CD4-positive, alpha-beta T cell (primary cell): ENCODE measurements around the gene ASH1L. TPM values are rescaled to one million over a fixed set of nuclear protein-coding genes. Genes with fewer than 3 reads are reported as not detected.

Experiments
- ATAC-seq: fragments of 200-7000 bp; cut with Tn5 transposase; one replicate; pipeline ENCODE4 v1.10.0; 2022; ENCODE audit warnings: mild to moderate bottlenecking; ENCODE audit not compliant: poor library complexity
- CTCF ChIA-PET: fragments of 350-600 bp; sonication (Branson Sonifier 250); formaldehyde crosslinking; loops from one replicate; lab custom pipeline; 2021; ENCODE audit warnings: antibody characterized with exemption, inconsistent platforms; lab: Charles Lee
- POLR2A ChIA-PET: fragments of 350-600 bp; sonication (Branson Sonifier 250); formaldehyde crosslinking; loops from one replicate; lab custom pipeline; 2021; ENCODE audit warnings: antibody characterized with exemption, inconsistent platforms; lab: Charles Lee
- DNase-seq, 14 experiments: peaks; one replicate each; pipeline ENCODE4 v3.0.0-alpha.2; 2013 to 2020; ENCODE audit warnings: mixed read lengths in 2 of 14
- H3K27ac ChIP-seq, 2 donors: one replicate each; pipeline versions ENCODE4 v1.5.1 to v1.7.0; 2013; ENCODE audit warnings: low read length in 2 of 2, low read depth in 1 of 2, mild to moderate bottlenecking in 1 of 2
- H3K27me3 ChIP-seq, 2 experiments: 1 replicate in 1 of 2; 2 replicates in 1 of 2; pipeline versions ENCODE4 v1.6.1 to v1.7.0; 2013; ENCODE audit warnings: low read length in 2 of 2, control low read depth in 1 of 2, mild to moderate bottlenecking in 1 of 2, moderate library complexity in 1 of 2; ENCODE audit not compliant: insufficient read depth in 2 of 2, control insufficient read depth in 1 of 2
- H3K36me3 ChIP-seq: one replicate; pipeline ENCODE4 v1.6.1; 2013; ENCODE audit warnings: low read length, control low read depth; ENCODE audit not compliant: insufficient read depth
- H3K4me1 ChIP-seq: one replicate; pipeline ENCODE4 v1.6.1; 2013; ENCODE audit warnings: low read length, control low read depth; ENCODE audit not compliant: insufficient read depth
- H3K4me3 ChIP-seq: one replicate; pipeline ENCODE4 v1.5.1; 2013; ENCODE audit warnings: mild to moderate bottlenecking, low read length, moderate library complexity
- H3K9me3 ChIP-seq, 2 experiments: 1 replicate in 1 of 2; 2 replicates in 1 of 2; pipeline versions ENCODE4 v1.6.1 to v1.7.0; 2013; ENCODE audit warnings: low read length in 2 of 2, mild to moderate bottlenecking in 2 of 2, control low read depth in 1 of 2, moderate library complexity in 1 of 2; ENCODE audit not compliant: control insufficient read depth in 1 of 2, insufficient read depth in 1 of 2
- H3K27ac Mint-ChIP-seq: one replicate; pipeline ENCODE4 v1.8.0; 2020; ENCODE audit warnings: mixed read lengths
- H3K27me3 Mint-ChIP-seq: one replicate; pipeline ENCODE4 v1.8.0; 2021; ENCODE audit warnings: mixed read lengths
- H3K36me3 Mint-ChIP-seq: one replicate; pipeline ENCODE4 v1.8.0; 2021; ENCODE audit warnings: low read depth, mixed read lengths
- H3K4me1 Mint-ChIP-seq: one replicate; pipeline ENCODE4 v1.8.0; 2021; ENCODE audit warnings: low read depth, mixed read lengths
- H3K4me3 Mint-ChIP-seq: one replicate; pipeline ENCODE4 v1.8.0; 2020; ENCODE audit warnings: mild to moderate bottlenecking, mixed read lengths
- H3K9me3 Mint-ChIP-seq: one replicate; pipeline ENCODE4 v1.8.0; 2020; ENCODE audit warnings: mixed read lengths
- intact Hi-C, 2 experiments: fragments of 100-400 bp; cut with DNase I in 1 of 2; cut with micrococcal nuclease in 1 of 2; formaldehyde crosslinking; loops; one replicate each; pipeline versions ENCODE4 v1.15.1 to v1.9.0; 2023 to 2025; cut with DNase I, micrococcal nuclease
- total RNA-seq, 174 experiments: library from RNA in 2 of 174; stranded (reverse) in 2 of 174; gene quantifications; one replicate each; pipeline ENCODE4 v1.2.3 and lab custom pipeline; 2021 to 2026
- TF ChIP-seq, protein P1 (sequence below): fragments of 200-600 bp; IDR thresholded peaks from one replicate; pipeline ENCODE4 v1.8.0; 2022; ENCODE audit warnings: antibody characterized with exemption, mild to moderate bottlenecking

The ASH1L gene
- total RNA-seq, 2 experiments from 2014 or later: 71.0 to 72.8 TPM

- H3K27me3 ChIP-seq: no peaks in the 10 kb centered on the region
- ATAC-seq (no peak), DNase-seq (no peak)
- H3K36me3 Mint-ChIP-seq: peaks cover 75% of the 10 kb centered on the region
- peaks cover 11% of the 10 kb centered on the region for H3K9me3 Mint-ChIP-seq
- intact Hi-C loops: no loop called here
- peaks cover 4 to 12% of the 10 kb centered on the region in 2 experiments for H3K9me3 ChIP-seq
- H3K4me1 Mint-ChIP-seq: peaks cover 34% of the 10 kb centered on the region
- H3K36me3 ChIP-seq: peaks cover 45% of the 10 kb centered on the region
- H3K4me1 ChIP-seq: no peaks in the 10 kb centered on the region
- no peak overlapping the region for H3K27ac ChIP-seq
- no peaks in the 10 kb centered on the region for H3K27me3 Mint-ChIP-seq
- TF ChIP-seq, protein P1, sequence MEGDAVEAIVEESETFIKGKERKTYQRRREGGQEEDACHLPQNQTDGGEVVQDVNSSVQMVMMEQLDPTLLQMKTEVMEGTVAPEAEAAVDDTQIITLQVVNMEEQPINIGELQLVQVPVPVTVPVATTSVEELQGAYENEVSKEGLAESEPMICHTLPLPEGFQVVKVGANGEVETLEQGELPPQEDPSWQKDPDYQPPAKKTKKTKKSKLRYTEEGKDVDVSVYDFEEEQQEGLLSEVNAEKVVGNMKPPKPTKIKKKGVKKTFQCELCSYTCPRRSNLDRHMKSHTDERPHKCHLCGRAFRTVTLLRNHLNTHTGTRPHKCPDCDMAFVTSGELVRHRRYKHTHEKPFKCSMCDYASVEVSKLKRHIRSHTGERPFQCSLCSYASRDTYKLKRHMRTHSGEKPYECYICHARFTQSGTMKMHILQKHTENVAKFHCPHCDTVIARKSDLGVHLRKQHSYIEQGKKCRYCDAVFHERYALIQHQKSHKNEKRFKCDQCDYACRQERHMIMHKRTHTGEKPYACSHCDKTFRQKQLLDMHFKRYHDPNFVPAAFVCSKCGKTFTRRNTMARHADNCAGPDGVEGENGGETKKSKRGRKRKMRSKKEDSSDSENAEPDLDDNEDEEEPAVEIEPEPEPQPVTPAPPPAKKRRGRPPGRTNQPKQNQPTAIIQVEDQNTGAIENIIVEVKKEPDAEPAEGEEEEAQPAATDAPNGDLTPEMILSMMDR: no peak
- no peak overlapping the region for H3K4me3 ChIP-seq
- no peak overlapping the region for H3K4me3 Mint-ChIP-seq
- CTCF ChIA-PET: interaction anchor here (2.0 kb wide), 1 partner anchor 30 kb away, joined by 4 read pairs; no protein-coding TSS in a partner anchor
- H3K27ac Mint-ChIP-seq: no peak overlapping the region
- POLR2A ChIA-PET: interaction anchor here (0.6 kb wide), 1 partner anchor 377 kb away, joined by 3 read pairs; no protein-coding TSS in a partner anchor
Observed at GRCh38 chr1:155474146-155474545, 88.5 kb downstream of the ASH1L start.

DNA sequence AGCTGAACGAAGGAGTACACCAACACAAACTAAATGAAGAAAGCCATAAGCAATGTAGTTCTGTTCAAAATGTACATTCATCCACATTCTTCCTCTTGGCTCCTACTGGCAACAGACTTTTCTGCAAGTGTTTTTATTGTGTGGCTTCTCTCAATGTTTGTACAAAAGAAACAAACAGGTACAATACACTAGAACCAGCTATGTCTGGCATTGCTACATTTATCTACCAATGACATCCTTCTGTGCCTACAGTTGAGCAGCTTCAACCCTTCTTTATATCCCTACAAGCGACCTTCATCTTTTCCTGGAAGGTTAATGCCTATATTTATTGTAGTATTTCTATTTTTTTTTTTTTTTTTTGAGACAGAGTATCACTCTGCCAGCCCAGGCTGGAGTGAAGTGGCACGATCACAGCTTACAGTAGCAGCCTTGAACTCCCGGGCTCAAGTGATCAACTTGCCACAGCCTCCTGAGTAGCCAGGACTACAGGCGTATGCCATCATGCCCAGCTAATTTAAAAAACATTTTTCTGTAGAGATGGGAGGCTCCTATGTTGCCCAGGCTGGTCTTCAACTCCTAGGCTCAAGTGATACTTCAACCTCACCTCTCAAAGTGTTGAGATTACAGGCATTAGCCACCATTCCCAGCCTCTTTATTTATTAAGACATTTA, 89.3 kb downstream of the ASH1L start:
- ATAC-seq: no peak
- peaks cover 11% of the 10 kb centered on the region for H3K9me3 Mint-ChIP-seq
- H3K36me3 ChIP-seq: peaks cover 36% of the 10 kb centered on the region
- no peaks in the 10 kb centered on the region for H3K4me1 ChIP-seq
- H3K27ac Mint-ChIP-seq: no peak overlapping the region
- TF ChIP-seq, protein P1: no peak
- CTCF ChIA-PET: interaction anchor here (1.2 to 2.0 kb wide), 2 partner anchors 10 to 31 kb away, joined by 3 to 4 read pairs; no protein-coding TSS in a partner anchor
- no peak overlapping the region for H3K27ac ChIP-seq
- POLR2A ChIA-PET: interaction anchor here (1.4 kb wide), 1 partner anchor 11 kb away, joined by 4 read pairs; no protein-coding TSS in a partner anchor
- H3K9me3 ChIP-seq: peaks cover 4 to 12% of the 10 kb centered on the region in 2 experiments
- H3K4me3 ChIP-seq: no peak overlapping the region
- H3K4me3 Mint-ChIP-seq: no peak overlapping the region
- DNase-seq: no peak
- intact Hi-C loops: no loop called here
- peaks cover 34% of the 10 kb centered on the region for H3K4me1 Mint-ChIP-seq
- H3K36me3 Mint-ChIP-seq: peaks cover 74% of the 10 kb centered on the region
- no peaks in the 10 kb centered on the region for H3K27me3 Mint-ChIP-seq
- no peaks in the 10 kb centered on the region for H3K27me3 ChIP-seq

DNA sequence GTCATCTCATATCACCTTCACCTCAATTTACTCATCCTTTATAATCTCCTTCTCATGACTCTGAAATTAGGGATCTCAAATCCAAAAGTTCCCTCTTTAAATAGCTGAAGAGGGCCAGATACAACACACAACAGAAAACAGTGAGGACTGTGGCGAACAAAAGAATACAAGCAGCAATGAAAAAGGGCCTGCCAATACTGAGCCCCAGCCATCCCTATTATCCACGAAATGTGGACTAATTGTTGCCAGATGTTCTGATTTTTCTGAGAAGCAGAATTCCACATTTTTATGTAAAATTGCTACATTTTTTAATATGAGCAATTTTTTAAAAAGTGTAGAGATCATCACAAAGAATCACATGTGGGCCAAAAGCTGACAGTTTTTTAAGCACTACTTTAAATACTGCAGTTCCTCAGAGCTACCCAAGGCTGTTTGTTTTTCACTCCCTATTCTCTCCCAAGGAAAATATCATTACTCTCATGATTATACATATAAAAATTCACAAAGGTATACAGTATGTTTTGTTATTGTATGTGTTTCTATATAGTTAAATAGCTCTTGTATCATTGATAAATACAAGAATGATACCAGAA, 90.0 kb downstream of the ASH1L start:
- Mint-ChIP-seq H3K9me3 (peaks cover 11% of the 10 kb centered on the region), H3K4me1 (peaks cover 37% of the 10 kb centered on the region), H3K27me3 (no peaks in the 10 kb centered on the region), H3K27ac (no peak overlapping the region), H3K4me3 (no peak overlapping the region), H3K36me3 (peaks cover 70% of the 10 kb centered on the region)
- TF ChIP-seq, protein P1: no peak
- ChIA-PET CTCF (interaction anchor here (1.2 to 2.0 kb wide), 2 partner anchors 10 to 32 kb away, joined by 3 to 4 read pairs; no protein-coding TSS in a partner anchor), POLR2A (interaction anchor here (1.4 kb wide), 1 partner anchor 11 kb away, joined by 4 read pairs; no protein-coding TSS in a partner anchor)
- DNase-seq (no peak), ATAC-seq (no peak)
- no peaks in the 10 kb centered on the region for H3K4me1 ChIP-seq
- intact Hi-C loops: no loop called here
- H3K27ac ChIP-seq: no peak overlapping the region
- no peaks in the 10 kb centered on the region for H3K27me3 ChIP-seq
- H3K36me3 ChIP-seq: peaks cover 30% of the 10 kb centered on the region
- H3K9me3 ChIP-seq: peaks cover 4 to 12% of the 10 kb centered on the region in 2 experiments
- no peak overlapping the region for H3K4me3 ChIP-seq
